Measurements from ENCODE around the gene SLC1A7. TPM values are rescaled to one million over a fixed set of nuclear protein-coding genes. Genes with fewer than 3 reads are reported as not detected.

The SLC1A7 gene
- total and polyA plus RNA-seq, 2 of the 13 experiments (the other 11 are each of a cell fraction or from before 2014, with no cell fraction given), result 0.04 to 2.0 TPM

DNA sequence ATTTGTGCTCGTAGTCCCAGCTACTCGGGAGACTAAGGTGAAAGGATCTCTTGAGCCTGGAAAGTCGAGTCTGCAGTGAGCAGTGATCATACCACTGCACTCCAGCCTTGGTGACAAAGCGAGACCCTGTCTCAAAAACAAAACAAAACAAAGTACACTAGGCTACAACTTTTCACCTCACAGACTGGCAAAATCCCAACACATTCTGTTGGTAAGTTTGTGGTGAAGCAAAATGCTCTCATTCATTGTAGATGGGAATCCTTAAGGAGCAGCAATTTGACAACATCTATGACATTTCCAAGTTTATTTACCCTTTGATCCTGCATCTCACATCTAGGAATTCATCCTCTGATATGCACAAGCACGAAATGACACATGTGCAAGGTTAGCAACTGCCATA lies 20.2 kb upstream of the SLC1A7 start:
- no peaks in the 10 kb centered on the region for H3K9me3 ChIP-seq (ENCODE audit: low read length)
- DNase-seq (ENCODE audit: low spot score) (no peak), ATAC-seq (no peak), FAIRE-seq (peak; percentile 69)
- no peaks in the 10 kb centered on the region for H3K79me2 ChIP-seq (ENCODE audit: insufficient read depth, low read length)
- BruUV-seq (replicated peaks), result no TSS peak
- intact Hi-C loops (cut with micrococcal nuclease; ENCODE audit: unreplicated experiment) (no loop called here), in situ Hi-C loops (cut with HindIII; ENCODE audit: extremely low pct_ligation_motif_present, low pct_unique_long_range_greater_than_20kb) (no loop called here)
- ChIA-PET POLR2A (interaction anchor here (4.3 kb wide), 1 partner anchor 17 kb away, joined by 62 read pairs; no protein-coding TSS in a partner anchor), CTCF (ENCODE audit: low intra/inter-chr PET ratio, low total read pairs) (no interaction called here)
- 42% methylated on average over 5 of the region's 5 CpGs for WGBS (ENCODE audit: low lambda C conversion rate)
- peak overlapping the region; percentile 72 for H3K27ac ChIP-seq (ENCODE audit: extremely low read length, insufficient read depth, low read length)
- H3K4me2 ChIP-seq (ENCODE audit: low read depth, low read length), result peak overlapping the region; percentile 30; the same call in 1 of the 2 replicates
- H2AFZ ChIP-seq (ENCODE audit: low read length), result no peak overlapping the region
- H3K36me3 ChIP-seq (replicated peaks in 1 of 2; ENCODE audit: control insufficient read depth in 1 of 2, insufficient read depth in 2 of 2, low read length in 2 of 2), result no peaks in the 10 kb centered on the region
- no peak overlapping the region for H3K4me3 ChIP-seq (replicated peaks in 1 of 3; ENCODE audit: insufficient read depth in 1 of 3, low read depth in 2 of 3, low read length in 3 of 3)
- TF ChIP-seq MED13 (CRISPR knock-in tag; IDR thresholded peaks at IDR 0.05) (no peak), RFX3 (CRISPR knock-in tag; IDR thresholded peaks at IDR 0.05) (no peak)
- H3K4me1 ChIP-seq (ENCODE audit: insufficient read depth, low read length), result peaks cover 78% of the 10 kb centered on the region
- no peaks in the 10 kb centered on the region for H3K27me3 ChIP-seq (ENCODE audit: control insufficient read depth in 1 of 2, insufficient read depth in 2 of 2, low read length in 2 of 2)
- H3K9ac ChIP-seq (ENCODE audit: insufficient read depth, low read depth, low read length), result peak overlapping the region; percentile 25; the same call in 1 of the 2 replicates
- no peaks in the 10 kb centered on the region for H4K20me1 ChIP-seq (ENCODE audit: insufficient read depth, low read length)

DNA sequence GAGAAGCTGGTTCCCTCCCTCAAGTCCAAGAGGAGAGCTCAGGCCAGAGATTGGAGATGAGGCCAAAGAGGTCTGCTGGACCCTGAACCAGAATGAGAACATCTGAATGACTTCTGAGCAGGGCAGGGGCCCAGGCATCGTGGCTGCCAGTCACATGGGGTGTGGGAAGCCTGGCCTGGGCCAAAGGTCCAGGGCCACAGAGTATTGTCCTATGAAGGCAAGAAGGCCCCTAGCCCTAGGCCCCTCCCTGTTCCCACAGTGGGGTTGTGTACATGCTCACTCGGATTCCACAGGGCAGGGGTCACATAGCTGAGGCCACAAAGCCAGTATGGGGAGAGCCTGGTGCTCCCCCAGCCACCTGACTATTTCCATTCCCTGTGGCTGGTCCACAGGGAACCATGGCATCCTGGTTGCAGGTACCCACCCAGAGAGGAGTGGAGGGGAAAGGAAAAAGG lies 18.5 kb upstream of the SLC1A7 start:
- Histone ChIP-seq H3K27ac (ENCODE audit: extremely low read length, insufficient read depth, low read length) (peak overlapping the region; percentile 72), H3K36me3 (replicated peaks in 1 of 2; ENCODE audit: control insufficient read depth in 1 of 2, insufficient read depth in 2 of 2, low read length in 2 of 2) (no peaks in the 10 kb centered on the region), H3K27me3 (ENCODE audit: control insufficient read depth in 1 of 2, insufficient read depth in 2 of 2, low read length in 2 of 2) (no peaks in the 10 kb centered on the region; a peak in 1 of 5 replicates), H2AFZ (ENCODE audit: low read length) (no peak overlapping the region), H3K4me1 (ENCODE audit: insufficient read depth, low read length) (peaks cover 80% of the 10 kb centered on the region), H4K20me1 (ENCODE audit: insufficient read depth, low read length) (no peaks in the 10 kb centered on the region), H3K79me2 (ENCODE audit: insufficient read depth, low read length) (no peaks in the 10 kb centered on the region), H3K9ac (ENCODE audit: insufficient read depth, low read depth, low read length) (peak overlapping the region; percentile 53; the same call in 1 of the 2 replicates), H3K9me3 (ENCODE audit: low read length) (no peaks in the 10 kb centered on the region), H3K4me3 (replicated peaks in 1 of 3; ENCODE audit: insufficient read depth in 1 of 3, low read depth in 2 of 3, low read length in 3 of 3) (no peak overlapping the region), H3K4me2 (ENCODE audit: low read depth, low read length) (peak overlapping the region; percentile 56)
- 0% methylated on average over 1 of the region's 2 CpGs for WGBS (ENCODE audit: low lambda C conversion rate)
- ChIA-PET CTCF (ENCODE audit: low intra/inter-chr PET ratio, low total read pairs) (no interaction called here), POLR2A (interaction anchor here (0.6 to 4.3 kb wide), 8 partner anchors 8 to 52 kb away, joined by 3 to 62 read pairs (median 4); no protein-coding TSS in a partner anchor)
- DNase-seq (ENCODE audit: low spot score) (peak; percentile 94), ATAC-seq (peak; percentile 100), FAIRE-seq (peak; percentile 96)
- no TSS peak for BruUV-seq (replicated peaks)
- in situ Hi-C loops (cut with HindIII; ENCODE audit: extremely low pct_ligation_motif_present, low pct_unique_long_range_greater_than_20kb), result no loop called here
- intact Hi-C loops (cut with micrococcal nuclease; ENCODE audit: unreplicated experiment), result loop anchor here (1.0 kb wide), 1 partner anchor 22 kb away; no protein-coding TSS in a partner anchor
- TF ChIP-seq MAFK (conservative IDR thresholded peaks at IDR 0.05 in 1 of 2, IDR thresholded peaks at IDR 0.05 in 1 of 2; ENCODE audit: low read length in 2 of 2), result no peak
- TF ChIP-seq HOXD1 (CRISPR knock-in tag; IDR thresholded peaks at IDR 0.05), result peak; percentile 91
- TF ChIP-seq NRL (CRISPR knock-in tag; IDR thresholded peaks at IDR 0.05; ENCODE audit: borderline replicate concordance), result peak; percentile 81; the same call in 1 of the 2 replicates
- peak; percentile 81 for TF ChIP-seq THAP11 (CRISPR knock-in tag; IDR thresholded peaks at IDR 0.05)
- peak; percentile 45; the same call in 1 of the 2 replicates for TF ChIP-seq ZNF317 (CRISPR knock-in tag; IDR thresholded peaks at IDR 0.05)
- no peak for TF ChIP-seq AGO1 (IDR thresholded peaks at IDR 0.05; ENCODE audit: low read depth, low read length, poor library complexity, severe bottlenecking)
- TF ChIP-seq ZNF619 (CRISPR knock-in tag; IDR thresholded peaks at IDR 0.05), result peak; percentile 53; the same call in 1 of the 2 replicates
- no peak for TF ChIP-seq NFATC3 (CRISPR knock-in tag; IDR thresholded peaks at IDR 0.05)
- TF ChIP-seq ZMYM2 (CRISPR knock-in tag; IDR thresholded peaks at IDR 0.05), result peak; percentile 97
- TF ChIP-seq, protein P1, sequence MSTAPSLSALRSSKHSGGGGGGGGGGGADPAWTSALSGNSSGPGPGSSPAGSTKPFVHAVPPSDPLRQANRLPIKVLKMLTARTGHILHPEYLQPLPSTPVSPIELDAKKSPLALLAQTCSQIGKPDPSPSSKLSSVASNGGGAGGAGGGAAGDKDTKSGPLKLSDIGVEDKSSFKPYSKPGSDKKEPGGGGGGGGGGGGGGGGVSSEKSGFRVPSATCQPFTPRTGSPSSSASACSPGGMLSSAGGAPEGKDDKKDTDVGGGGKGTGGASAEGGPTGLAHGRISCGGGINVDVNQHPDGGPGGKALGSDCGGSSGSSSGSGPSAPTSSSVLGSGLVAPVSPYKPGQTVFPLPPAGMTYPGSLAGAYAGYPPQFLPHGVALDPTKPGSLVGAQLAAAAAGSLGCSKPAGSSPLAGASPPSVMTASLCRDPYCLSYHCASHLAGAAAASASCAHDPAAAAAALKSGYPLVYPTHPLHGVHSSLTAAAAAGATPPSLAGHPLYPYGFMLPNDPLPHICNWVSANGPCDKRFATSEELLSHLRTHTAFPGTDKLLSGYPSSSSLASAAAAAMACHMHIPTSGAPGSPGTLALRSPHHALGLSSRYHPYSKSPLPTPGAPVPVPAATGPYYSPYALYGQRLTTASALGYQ (CRISPR knock-in tag; IDR thresholded peaks at IDR 0.05), result peak; percentile 92
- TF ChIP-seq, protein P2, sequence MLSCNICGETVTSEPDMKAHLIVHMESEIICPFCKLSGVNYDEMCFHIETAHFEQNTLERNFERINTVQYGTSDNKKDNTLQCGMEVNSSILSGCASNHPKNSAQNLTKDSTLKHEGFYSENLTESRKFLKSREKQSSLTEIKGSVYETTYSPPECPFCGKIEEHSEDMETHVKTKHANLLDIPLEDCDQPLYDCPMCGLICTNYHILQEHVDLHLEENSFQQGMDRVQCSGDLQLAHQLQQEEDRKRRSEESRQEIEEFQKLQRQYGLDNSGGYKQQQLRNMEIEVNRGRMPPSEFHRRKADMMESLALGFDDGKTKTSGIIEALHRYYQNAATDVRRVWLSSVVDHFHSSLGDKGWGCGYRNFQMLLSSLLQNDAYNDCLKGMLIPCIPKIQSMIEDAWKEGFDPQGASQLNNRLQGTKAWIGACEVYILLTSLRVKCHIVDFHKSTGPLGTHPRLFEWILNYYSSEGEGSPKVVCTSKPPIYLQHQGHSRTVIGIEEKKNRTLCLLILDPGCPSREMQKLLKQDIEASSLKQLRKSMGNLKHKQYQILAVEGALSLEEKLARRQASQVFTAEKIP (CRISPR knock-in tag; IDR thresholded peaks at IDR 0.05; ENCODE audit: borderline replicate concordance), result no peak
- peak; percentile 91 for TF ChIP-seq CBFB (CRISPR knock-in tag; IDR thresholded peaks at IDR 0.05)
- TF ChIP-seq TOPORS (CRISPR knock-in tag; IDR thresholded peaks at IDR 0.05), result peak; percentile 50; the same call in 1 of the 2 replicates
- no peak for TF ChIP-seq ZNF10 (CRISPR knock-in tag; IDR thresholded peaks at IDR 0.05; ENCODE audit: borderline replicate concordance, low read depth)

Measured in HepG2 (cell line).